Activated CD4-positive, CD25-positive, alpha-beta regulatory T cell treated with anti-CD3 and anti-CD28 coated beads, Interleukin-2, amount 50 U/mL, for 72 hours (primary cell): Measurements from ENCODE around the gene SLC43A3.

Experiments
- DNase-seq: peaks from one replicate; pipeline ENCODE4 v3.0.0; 2021

Gene SLC43A3

GRCh38 chr11:57426929-57427726, at the start of gene SLC43A3:
Gene SLC43A3 (minus strand): TSS chr11:57427121. CDS start chr11:57426172, 949 bp downstream.
- peak; percentile 77 for DNase-seq

DNA sequence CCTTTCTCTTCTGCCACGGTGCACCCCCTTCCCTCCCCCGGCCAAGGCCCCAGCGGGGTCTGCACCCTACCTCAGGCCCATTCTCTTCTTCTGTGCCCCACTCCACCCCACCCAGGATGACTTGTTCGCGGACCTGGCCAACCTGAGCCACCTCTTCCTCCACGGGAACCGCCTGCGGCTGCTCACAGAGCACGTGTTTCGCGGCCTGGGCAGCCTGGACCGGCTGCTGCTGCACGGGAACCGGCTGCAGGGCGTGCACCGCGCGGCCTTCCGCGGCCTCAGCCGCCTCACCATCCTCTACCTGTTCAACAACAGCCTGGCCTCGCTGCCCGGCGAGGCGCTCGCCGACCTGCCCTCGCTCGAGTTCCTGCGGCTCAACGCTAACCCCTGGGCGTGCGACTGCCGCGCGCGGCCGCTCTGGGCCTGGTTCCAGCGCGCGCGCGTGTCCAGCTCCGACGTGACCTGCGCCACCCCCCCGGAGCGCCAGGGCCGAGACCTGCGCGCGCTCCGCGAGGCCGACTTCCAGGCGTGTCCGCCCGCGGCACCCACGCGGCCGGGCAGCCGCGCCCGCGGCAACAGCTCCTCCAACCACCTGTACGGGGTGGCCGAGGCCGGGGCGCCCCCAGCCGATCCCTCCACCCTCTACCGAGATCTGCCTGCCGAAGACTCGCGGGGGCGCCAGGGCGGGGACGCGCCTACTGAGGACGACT, 49.3 kb upstream of the SLC43A3 start:
- no peak for DNase-seq

DNA sequence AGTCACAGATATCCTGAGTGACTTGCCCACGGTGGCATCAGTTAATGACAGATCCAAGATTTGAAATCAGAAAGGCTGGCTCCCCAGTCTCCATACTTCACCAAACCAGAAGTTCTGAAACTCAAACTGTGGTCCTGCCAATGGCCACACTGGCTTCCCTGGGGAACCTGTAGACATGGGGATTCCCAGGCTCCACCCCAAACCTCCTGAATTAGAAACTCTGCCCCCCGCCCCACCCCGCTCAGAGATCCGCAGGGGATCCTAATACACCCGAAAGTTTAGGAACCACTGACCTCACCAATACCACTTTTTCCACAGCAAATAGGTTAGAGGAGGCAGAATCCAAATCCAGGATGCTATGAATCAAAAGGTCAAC, 48.7 kb upstream of the SLC43A3 start:
- DNase-seq = no peak

- DNase-seq = no peak
Measured at GRCh38 chr11:57475191-57475590, 48.3 kb upstream of the SLC43A3 start.

GRCh38 chr11:57474803-57475115, 47.8 kb upstream of the SLC43A3 start:
- DNase-seq = no peak

DNA sequence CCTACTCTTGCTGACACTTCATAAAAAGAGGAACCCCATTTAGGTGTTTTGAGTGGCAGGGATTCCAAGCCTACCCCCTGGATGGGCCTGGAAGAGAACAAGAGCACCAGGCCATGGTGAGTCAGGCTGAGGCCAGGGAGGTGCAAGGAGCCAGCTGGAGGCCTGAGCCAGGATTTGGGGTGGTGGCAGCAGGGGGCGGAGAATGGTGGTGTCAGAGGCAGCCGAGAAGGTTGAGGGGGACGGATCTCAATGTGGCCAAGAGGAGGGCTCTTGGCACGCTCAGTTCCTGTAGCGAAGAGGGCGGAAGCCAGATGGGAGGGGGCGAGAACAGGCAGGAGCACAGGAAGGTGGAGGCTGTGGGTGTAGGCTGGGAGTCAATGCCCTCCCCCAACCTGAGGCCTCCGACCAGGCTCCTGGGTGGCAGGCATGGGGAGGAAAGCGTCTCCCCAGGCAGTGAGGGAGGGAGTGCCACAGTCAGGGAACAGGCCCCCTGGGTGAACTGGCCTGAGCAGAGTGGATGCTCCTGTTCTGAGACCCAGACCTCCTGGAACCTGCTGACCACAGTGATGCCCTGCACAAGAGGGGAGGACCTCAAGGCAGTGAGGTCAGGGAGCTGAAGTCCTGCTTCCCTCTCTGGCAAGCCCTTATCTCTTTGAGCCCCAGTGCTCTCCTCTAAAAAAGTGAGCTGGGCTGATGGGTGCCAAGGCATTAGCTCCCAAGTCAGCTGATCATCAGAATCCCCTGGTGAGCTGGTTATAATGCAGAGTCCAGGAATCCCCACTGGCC, 47.3 kb upstream of the SLC43A3 start:
- DNase-seq = no peak

DNA sequence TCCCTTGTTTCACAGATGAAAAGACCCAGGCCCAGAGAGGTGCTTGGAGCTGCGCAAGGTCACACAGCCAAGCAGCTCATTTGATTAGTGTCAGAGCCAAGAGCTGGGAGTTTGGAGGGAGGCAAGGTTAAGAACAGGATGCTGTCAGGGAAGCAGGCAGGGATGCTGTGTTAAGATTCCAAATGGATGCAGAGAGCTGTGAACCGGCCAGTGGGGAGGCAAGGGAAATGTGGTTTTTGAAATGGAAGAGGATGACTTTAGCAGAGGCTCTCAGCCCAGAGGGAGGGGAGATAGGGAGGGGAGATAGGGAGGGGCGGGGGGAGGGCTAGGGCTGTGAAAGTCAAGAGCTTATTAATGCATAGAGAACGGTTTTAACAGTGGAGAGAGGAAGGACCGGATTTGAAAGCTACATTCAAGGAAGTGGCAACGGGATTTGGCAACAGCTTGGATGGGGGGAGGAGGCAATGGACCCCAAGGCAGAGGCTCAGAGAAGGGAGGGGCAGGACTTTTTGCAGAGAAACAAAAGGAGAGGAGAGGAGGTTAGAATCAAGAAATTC, 46.4 kb upstream of the SLC43A3 start:
- DNase-seq = no peak

- no peak for DNase-seq
Measured at GRCh38 chr11:57471496-57471895, 44.6 kb upstream of the SLC43A3 start.

DNA sequence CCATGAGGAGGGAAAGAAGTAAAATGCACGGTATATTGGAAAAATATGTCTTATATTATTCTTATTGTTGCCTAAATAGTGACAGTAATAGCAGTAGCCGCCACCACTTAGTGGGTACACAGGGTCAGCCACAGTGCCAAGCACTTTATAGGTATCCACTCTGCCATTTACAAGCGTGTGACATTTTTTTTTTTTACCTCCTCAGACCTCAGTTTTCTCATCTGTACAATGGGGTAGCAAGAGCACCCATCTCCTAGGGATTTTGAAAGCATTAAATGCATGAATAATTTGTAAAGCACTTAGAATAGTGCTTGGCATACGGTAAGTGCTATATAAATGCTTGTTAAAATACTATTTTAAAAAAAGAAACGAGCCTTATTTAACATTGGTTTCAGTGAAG, 42.3 kb upstream of the SLC43A3 start:
- DNase-seq = no peak

DNA sequence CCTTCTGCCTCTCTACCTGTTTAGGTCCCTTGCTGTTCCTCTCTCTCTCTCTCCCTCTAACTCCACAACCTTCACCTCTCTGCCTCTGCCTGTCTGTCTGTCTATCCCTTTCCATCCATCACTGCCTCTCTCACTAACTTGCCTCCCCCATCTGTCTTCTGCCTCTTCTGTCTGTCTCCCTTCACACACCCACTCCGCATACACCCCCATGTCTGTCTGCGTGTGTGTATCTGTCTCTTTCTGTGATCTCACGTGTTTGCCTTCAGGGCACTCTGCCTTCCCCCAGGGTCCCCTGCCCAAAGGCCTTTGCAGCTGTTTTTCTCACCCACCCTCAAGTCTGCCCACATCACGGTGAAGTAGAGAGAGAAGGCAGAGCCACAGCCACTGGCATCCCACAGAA, 41.4 kb upstream of the SLC43A3 start:
- no peak for DNase-seq

- DNase-seq = no peak
Measured at GRCh38 chr11:57467508-57468157, 40.7 kb upstream of the SLC43A3 start.

DNA sequence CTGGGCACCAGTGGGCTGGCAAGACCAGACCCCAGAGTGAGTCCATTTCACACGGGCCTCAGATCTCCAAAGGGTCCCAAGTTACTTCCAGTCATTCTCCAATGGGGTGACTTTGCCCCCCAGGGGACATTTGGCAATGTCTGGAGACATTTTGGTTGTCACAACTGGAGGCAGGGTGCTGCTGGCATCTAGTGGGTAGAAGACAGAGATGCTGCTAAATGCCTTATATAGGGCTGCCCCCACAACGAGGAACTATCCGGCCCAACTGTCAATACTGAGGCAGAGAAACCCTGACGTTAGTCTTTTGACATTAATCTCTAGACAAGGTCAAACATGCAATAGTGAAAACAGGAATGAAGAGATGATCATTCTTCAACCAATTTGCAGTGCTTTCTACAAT, 39.8 kb upstream of the SLC43A3 start:
- no peak for DNase-seq

GRCh38 chr11:57464539-57465181, 37.7 kb upstream of the SLC43A3 start:
- DNase-seq = no peak

GRCh38 chr11:57463671-57464538, 37.0 kb upstream of the SLC43A3 start:
- DNase-seq = no peak

GRCh38 chr11:57462597-57462996, 35.7 kb upstream of the SLC43A3 start:
- no peak for DNase-seq

DNA sequence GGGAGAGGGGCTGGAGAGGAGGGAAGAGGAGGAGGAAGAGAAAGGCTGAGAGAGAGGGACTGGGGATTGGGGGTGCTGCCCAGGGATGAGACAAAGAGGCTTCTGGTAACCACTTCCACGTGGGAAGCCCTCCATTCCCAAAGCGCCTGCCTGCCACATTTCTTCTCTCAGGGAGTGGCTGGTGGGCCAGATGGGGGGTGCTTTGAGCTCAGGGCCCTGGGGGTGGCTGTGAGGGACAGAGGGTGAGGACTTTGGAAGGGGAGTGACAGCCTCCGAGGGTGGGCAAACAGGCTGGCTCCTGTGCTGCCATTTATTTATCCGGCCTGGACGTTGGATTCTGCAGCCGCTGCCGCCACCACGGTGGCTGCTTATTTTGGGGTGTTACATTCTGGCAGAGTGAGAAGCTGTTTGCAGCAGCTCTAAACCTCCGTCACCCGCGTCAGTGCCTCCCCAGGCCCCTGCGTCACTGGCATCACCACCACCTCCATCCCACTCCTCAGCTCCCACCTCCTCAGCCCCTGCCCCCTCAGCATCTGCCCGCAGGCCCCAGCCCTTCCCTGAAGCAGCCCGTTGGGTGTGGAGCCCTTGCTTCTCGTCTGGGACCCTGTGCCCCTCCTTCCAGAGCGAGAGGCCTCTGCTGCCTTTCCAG, 35.0 kb upstream of the SLC43A3 start:
- DNase-seq = no peak

DNA sequence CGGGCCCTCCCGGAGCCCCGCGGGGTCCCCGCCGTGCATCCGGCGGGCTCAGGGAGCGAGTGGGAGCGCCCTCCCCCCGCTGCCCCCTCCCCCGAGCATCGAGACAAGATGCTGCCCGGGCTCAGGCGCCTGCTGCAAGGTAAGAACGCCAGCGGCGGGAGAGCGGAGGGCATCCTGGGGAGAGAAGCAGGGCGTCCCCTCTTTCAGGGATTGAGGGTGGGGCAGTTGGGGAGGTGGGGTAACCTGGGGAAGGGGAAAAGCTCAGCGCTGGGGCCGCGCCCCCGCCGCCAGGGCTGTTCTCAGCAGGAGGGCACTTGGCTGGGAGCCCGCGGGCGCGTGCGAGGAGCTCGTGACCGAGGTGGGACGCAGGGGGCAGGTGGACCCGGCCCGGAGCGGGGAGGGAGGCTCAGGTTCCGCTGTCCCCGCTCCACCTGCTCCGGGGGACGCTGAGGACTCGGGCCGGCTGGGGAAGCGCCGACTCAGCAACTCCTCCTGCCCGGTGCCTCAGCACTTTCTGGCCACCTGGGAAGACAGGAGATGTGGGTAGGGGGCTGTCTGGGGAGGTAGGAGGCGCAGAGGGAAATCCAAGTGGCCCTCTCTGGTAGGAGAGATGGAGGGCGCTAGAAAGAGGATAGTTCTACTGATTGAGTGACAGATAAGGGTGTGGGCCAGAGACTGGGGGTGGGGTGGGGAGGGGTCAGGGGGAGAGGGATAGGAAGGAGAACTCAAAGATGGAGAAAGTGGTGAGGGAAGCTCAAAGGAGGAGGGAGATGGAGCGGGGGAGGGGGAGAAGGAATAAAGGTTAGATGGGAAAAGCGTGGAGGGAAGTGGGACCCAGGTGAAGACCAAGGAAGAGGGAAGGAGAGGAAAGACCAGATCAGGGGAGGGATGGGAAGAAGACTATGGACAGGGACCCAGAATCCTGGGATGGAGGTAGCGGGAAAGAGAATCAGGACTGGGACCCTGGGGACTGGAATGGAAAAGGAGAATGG, 34.1 kb upstream of the SLC43A3 start:
- no peak for DNase-seq

DNA sequence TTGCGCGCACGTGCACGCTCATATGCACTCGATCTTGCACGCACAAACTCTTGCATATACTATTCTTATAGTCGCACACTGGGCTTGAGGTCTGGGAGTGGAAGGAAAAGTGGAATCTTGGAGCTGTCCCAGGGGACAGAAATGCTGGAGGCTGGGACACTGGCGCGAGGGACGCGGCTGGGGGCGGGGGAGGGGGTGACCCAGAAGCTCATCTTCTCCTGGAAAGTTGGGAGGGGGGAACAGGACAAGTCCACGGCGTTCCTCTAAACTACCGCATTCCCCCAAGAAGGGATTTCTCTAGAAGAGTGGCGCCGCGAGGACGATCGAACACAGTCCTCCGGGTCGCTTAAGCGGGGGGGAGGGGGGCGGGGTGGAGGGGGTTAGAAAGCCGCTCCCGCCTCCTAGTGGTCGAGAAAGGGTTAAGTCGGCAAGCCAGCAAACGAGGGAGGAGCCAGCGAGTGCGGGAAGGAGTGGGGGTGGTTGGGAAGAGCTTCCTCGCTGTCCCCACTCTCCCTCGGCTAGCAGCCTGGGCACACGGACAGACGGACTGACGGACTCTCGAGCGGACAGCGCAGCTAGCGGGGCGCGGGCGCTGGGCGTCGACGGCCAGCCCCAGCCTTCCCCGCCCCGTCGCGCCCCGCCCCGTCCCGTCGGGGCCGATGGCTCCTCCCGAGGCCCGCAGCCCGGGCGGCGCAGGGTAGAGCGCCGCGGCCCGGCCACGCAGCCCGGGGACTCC, 33.3 kb upstream of the SLC43A3 start, which contains the start of gene RTN4RL2:
RTN4RL2 (plus strand) TSS at position 507 of the 736 bp plus-strand sequence. CDS start 338 bp downstream, outside the sequence.
- peak; percentile 49 for DNase-seq
